ENCODE data around the gene PARVA.
A peak's percentile ranks its signal among the peaks of the same experiment; 100 is the strongest.
"Not testable (repeated sequence)": the region's sequence is repeated elsewhere in the genome, so short reads cannot be mapped to it uniquely, and the experiment has no call there.

The PARVA gene, protein sequence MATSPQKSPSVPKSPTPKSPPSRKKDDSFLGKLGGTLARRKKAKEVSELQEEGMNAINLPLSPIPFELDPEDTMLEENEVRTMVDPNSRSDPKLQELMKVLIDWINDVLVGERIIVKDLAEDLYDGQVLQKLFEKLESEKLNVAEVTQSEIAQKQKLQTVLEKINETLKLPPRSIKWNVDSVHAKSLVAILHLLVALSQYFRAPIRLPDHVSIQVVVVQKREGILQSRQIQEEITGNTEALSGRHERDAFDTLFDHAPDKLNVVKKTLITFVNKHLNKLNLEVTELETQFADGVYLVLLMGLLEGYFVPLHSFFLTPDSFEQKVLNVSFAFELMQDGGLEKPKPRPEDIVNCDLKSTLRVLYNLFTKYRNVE

GRCh38 chr11:12377106-12377823 is at the start of gene PARVA:
Gene PARVA, plus strand, starts transcription at chr11:12377571. Its CDS starts 77 bp downstream, at chr11:12377648.
- no peak for DNase-seq

DNA sequence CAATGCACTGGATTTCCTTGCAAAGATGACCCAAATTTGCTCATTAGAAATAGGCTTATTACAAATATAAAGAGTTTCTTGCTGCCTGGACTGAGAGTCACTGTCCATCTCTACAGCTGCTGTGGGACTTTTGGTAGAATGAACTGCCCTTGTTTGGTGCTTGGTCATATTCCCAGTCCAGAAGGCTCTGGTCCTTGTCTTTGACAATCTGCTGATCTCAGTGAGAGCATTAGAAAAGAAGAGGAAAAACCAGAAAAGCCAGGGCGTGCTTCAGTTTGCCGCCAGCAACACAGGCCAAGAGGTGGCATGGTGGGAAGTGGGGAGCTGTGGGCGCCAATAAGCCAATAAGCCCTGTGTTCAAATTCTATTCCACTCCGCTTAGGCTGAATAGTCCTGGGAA is 48.2 kb upstream of the PARVA start:
- no peak for DNase-seq

- DNase-seq: no peak
Observed at GRCh38 chr11:12329797-12330196, 47.6 kb upstream of the PARVA start.

GRCh38 chr11:12330485-12331231 is 46.7 kb upstream of the PARVA start:
- DNase-seq: no peak

DNA sequence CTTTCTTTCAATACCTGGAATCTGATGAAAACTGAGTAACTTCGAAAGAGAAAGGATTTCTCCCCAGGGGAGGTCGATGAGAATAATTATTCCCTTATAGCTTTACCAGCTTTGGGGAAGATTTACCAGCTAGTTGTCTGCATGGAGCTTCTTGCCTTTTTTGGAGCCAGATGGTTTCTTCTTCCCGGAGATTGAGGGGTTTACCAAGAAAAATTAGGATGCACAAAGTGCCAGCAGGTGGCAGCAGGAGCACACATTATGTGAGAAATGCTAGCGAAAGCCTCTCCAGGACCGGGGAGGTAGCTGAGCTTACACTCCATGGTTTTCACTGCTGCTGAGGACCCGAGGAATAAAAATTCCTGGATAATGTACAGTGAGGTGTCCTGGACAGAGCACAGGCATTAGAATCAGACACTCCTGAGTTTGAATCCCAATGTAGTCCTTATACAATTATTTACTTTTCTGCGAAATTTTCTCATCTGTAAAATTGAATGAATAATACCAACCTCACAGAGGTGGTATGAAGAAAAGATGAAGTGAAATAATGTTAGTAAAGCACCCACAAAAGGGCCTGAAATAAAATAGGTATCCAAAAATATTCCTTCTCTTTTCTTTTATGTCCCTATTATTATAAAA is 46.0 kb upstream of the PARVA start:
- peak; percentile 78 for DNase-seq

DNA sequence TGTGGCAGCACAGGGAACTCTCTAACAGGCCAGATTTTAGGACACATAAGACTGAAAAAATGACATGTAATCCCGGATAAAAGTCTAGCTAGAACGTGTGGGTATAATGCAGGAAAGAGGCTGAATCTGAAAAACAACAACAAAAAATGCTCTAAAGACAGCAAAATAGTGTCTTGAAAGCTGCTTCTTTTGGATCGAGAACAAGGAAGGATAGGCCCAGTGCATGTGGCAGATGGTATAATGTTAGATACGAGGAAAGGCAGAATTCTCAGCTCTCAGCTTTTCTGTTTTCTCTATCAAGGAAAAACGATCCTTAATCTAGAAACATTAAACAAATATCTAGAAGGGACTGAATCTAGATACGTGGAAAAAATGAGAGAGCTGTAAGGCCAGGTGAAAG is 33.8 kb upstream of the PARVA start:
- no peak for DNase-seq

DNA sequence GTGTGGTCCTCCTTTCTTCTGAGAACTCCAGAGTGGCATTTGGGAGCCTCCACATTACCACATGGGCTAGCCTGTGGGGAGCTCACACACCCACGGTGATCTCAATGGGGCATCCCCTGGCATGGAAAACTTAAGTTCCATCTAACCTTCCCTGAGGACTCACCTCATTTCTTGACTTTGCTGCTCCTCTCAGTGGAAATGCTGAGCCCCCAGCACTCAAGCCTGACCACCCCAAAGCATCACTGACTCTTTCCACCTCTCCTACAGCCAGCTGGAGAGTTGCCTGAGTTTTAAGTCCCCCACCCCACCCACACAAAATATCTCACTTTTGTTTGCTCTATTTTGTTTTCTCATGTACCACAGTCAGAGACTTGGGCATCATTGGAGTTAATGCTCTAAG is 23.8 kb upstream of the PARVA start:
- DNase-seq: no peak

DNA sequence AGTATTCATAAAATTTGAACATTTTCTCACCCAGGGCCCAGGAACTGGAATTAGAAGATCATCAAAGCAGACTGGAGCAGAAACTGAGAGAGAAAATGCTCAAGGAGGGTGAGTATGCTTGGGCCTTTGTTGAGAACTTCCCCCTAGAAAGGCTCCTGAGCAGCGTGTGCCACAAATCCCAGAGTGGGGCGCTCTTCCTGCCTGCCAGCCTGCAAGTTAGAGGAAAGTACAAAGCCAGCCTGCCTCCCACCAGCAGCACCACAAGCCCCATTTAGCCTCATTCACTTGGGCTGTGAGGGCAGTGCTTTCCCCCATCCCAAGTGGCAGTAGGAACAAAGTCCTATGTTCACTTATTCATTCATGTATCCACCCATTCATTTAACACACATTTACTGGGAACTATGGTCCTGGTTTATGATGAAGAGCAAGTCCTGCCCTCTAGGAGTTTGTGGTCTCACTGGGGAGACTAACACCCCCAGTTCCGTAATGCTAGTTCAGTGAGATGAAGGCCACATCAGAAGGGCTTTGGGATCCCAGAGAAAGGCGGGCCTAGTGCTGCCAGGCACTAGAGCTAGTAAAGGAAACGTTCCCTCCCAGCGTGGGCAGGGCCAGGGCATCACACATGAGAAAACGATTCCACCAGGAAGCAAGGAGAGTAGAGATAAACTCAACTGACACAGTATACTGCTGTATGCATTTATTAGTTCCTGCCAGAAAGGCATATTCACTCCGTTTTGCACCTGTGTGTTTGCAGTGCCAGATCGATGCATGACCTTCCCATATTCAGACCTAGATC is 22.4 kb upstream of the PARVA start:
- no peak for DNase-seq

DNA sequence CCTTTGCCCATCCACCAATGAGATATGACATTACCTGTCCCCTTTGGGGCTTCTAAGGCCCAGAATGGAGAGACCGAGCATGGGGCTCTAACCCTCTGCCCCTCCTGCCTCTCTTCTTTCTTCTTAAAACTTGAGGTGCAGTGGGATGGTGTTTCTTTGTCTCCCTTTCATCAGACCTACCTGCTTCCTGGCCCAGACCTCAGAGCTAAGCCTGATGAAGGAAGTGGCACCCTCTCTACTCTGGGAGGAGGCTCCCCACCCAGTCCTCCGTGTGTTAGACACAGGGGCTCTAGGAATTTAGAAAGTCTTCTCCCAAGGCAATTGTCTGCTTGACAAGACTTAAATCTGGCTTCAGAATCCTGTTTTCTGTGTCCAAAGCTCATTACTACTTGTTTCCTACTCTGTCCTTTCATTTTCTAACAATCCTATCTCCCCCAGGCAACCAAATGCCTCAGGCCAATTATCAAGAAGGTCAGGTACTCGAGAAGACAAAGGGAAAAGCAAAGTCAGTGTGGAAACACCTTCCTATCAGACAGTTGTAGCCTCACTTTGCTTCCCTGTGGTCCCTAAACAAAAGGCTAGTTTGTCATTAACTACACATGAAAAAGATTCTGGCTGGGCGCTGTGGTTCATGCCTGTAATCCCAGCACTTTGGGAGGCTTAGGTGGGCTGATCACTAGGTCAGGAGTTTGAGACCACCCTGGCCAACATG is 20.3 kb upstream of the PARVA start:
- DNase-seq: no peak

GRCh38 chr11:12357697-12358096 is 19.7 kb upstream of the PARVA start:
- not testable (repeated sequence) for DNase-seq

DNA sequence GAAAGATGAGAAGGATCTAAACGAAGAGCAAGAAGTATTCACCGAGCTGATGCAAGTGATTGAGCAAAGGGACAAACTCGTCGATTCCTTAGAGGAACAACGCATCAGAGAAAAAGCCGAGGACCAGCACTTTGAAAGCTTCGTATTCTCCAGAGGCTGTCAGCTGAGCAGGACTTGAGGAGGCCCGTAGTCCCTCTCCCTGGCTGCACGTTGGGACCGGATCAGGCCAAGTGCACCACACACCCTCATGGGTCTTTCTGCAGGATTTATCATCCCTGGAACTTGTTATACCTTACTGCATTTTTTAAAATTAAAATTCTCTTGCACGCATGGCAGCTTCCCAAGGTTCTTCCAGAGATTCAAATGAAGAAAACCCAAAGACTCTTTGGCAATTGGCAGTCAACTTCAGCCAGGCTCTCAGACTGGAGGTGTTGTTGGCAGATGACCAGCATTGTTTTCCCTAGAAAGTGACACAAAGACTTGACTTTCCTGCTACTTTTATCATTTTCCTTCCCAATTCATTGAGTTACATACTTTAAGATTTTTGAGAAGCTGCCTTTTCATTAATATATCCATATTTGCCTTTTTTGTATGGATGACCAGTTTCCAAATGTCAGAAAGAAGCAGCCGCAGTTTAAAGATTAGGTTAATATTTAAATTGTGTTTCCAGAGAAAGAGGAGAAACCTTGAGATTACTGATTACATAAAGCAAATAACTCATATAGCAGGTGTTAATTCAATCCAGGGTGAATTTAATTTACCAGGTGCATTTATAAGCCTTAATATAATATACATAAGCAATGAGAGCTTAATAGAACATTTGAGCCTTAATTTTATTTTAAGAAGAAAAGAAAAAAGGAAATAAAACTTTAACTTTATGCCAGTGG is 18.8 kb upstream of the PARVA start:
- DNase-seq: no peak

DNA sequence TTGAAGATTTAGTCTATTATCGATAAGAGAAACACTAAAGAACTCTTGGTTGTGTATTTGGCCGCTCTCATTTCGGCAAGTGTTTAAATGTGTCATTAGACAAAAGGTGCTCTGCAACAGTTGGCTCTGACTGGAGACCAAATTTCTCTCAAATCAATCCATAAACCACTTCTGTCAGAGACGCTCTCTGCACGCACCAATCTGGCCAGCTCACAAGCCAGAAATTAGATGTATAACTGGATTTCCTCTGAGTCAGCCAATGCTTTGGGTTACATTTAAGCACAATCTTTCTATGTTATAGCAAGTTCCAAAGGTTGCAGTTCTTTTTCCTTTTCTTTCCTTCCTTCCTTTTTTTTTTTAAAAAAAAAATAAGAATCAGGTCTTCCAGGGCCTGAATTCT is 17.6 kb upstream of the PARVA start:
- DNase-seq: no peak

- DNase-seq: no peak
Observed at GRCh38 chr11:12361682-12362081, 15.7 kb upstream of the PARVA start.

GRCh38 chr11:12362857-12363256 is 14.5 kb upstream of the PARVA start:
- no peak for DNase-seq

- DNase-seq: no peak
Observed at GRCh38 chr11:12363373-12363772, 14.0 kb upstream of the PARVA start.

- peak; percentile 58 for DNase-seq
Observed at GRCh38 chr11:12365965-12366575, 11.3 kb upstream of the PARVA start.

GRCh38 chr11:12367057-12367456 is 10.3 kb upstream of the PARVA start:
- not testable (repeated sequence) for DNase-seq

GRCh38 chr11:12372111-12372510 is 5.3 kb upstream of the PARVA start:
- no peak for DNase-seq

DNA sequence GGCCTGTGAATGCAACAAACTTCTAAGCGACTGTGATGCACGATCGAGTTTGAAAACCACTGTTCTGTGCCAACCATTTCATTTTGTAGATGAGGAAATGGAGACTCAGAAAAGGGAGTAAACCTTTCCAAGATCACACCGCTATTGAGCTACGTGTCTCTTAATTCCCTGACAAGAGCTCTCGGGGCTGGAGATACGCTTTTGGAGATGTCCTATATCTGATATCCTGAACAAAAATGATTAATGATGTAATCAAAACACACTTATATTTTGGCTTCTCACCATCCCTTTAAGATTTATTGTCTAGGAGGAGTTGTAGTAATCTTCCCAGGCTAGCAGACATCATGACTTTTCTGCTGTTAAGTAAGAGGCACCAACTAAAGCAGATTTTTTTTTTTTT is 1.7 kb upstream of the PARVA start:
- DNase-seq: no peak
